ENCODE results near the gene IKZF1. TPM values are rescaled to one million over a fixed set of nuclear protein-coding genes. Genes with fewer than 3 reads are reported as not detected.
"Not testable (repeated sequence)": the region's sequence is repeated elsewhere in the genome, so short reads cannot be mapped to it uniquely, and the experiment has no call there.

Gene IKZF1
- total RNA-seq, 1 donor from 2014 or later = 360 TPM

GRCh38 chr7:50333221-50333651 lies 28.7 kb downstream of the IKZF1 start:
- H3K27ac Mint-ChIP-seq = no peak overlapping the region
- no peak overlapping the region for H3K4me3 Mint-ChIP-seq (ENCODE audit: low read depth)
- peak; percentile 63 for DNase-seq (ENCODE audit: low spot score)
- H3K27me3 Mint-ChIP-seq (ENCODE audit: low read depth) = no peaks in the 10 kb centered on the region
- peaks cover 62% of the 10 kb centered on the region for H3K4me1 Mint-ChIP-seq (ENCODE audit: low read depth)
- intact Hi-C loops (cut with micrococcal nuclease) = loop anchor here (1.0 to 10.0 kb wide), 2 partner anchors 36 to 332 kb away; no protein-coding TSS in a partner anchor
- H3K9me3 Mint-ChIP-seq = no peaks in the 10 kb centered on the region
- H3K36me3 Mint-ChIP-seq (ENCODE audit: low read depth) = peaks cover 61% of the 10 kb centered on the region

GRCh38 chr7:50334341-50334994 lies 30.0 kb downstream of the IKZF1 start:
- Mint-ChIP-seq H3K9me3 (no peaks in the 10 kb centered on the region), H3K36me3 (ENCODE audit: low read depth) (peaks cover 60% of the 10 kb centered on the region), H3K4me1 (ENCODE audit: low read depth) (peaks cover 66% of the 10 kb centered on the region), H3K27ac (no peak overlapping the region), H3K4me3 (ENCODE audit: low read depth) (no peak overlapping the region), H3K27me3 (ENCODE audit: low read depth) (no peaks in the 10 kb centered on the region)
- intact Hi-C loops (cut with micrococcal nuclease) = loop anchor here (10.0 kb wide), 1 partner anchor 330 kb away; no protein-coding TSS in a partner anchor
- DNase-seq (ENCODE audit: low spot score) = no peak

- peaks cover 57% of the 10 kb centered on the region for H3K36me3 Mint-ChIP-seq (ENCODE audit: low read depth)
- no peaks in the 10 kb centered on the region for H3K27me3 Mint-ChIP-seq (ENCODE audit: low read depth)
- no peak overlapping the region for H3K27ac Mint-ChIP-seq
- no peak for DNase-seq (ENCODE audit: low spot score)
- intact Hi-C loops (cut with micrococcal nuclease) = loop anchor here (10.0 kb wide), 1 partner anchor 329 kb away; no protein-coding TSS in a partner anchor
- peaks cover 64% of the 10 kb centered on the region for H3K4me1 Mint-ChIP-seq (ENCODE audit: low read depth)
- no peak overlapping the region for H3K4me3 Mint-ChIP-seq (ENCODE audit: low read depth)
- H3K9me3 Mint-ChIP-seq = no peaks in the 10 kb centered on the region
Observed at GRCh38 chr7:50335230-50335794, 30.8 kb downstream of the IKZF1 start.

GRCh38 chr7:50335795-50336754 lies 31.6 kb downstream of the IKZF1 start:
- peaks cover 54% of the 10 kb centered on the region for H3K36me3 Mint-ChIP-seq (ENCODE audit: low read depth)
- H3K27me3 Mint-ChIP-seq (ENCODE audit: low read depth) = no peaks in the 10 kb centered on the region
- intact Hi-C loops (cut with micrococcal nuclease) = loop anchor here (1.0 to 10.0 kb wide), 4 partner anchors 16 to 329 kb away; no protein-coding TSS in a partner anchor
- H3K27ac Mint-ChIP-seq = no peak overlapping the region
- H3K4me3 Mint-ChIP-seq (ENCODE audit: low read depth) = no peak overlapping the region
- peak; percentile 77 for DNase-seq (ENCODE audit: low spot score)
- H3K9me3 Mint-ChIP-seq = no peaks in the 10 kb centered on the region
- peaks cover 62% of the 10 kb centered on the region for H3K4me1 Mint-ChIP-seq (ENCODE audit: low read depth)

GRCh38 chr7:50336894-50337703 lies 32.6 kb downstream of the IKZF1 start:
- peaks cover 55% of the 10 kb centered on the region for H3K36me3 Mint-ChIP-seq (ENCODE audit: low read depth)
- intact Hi-C loops (cut with micrococcal nuclease) = loop anchor here (1.0 to 10.0 kb wide), 4 partner anchors 15 to 328 kb away; no protein-coding TSS in a partner anchor
- no peak for DNase-seq (ENCODE audit: low spot score)

GRCh38 chr7:50339472-50339871 lies 35.0 kb downstream of the IKZF1 start:
- peaks cover 70% of the 10 kb centered on the region for H3K36me3 Mint-ChIP-seq (ENCODE audit: low read depth)
- H3K27me3 Mint-ChIP-seq (ENCODE audit: low read depth); H3K9me3 Mint-ChIP-seq; H3K27ac Mint-ChIP-seq; DNase-seq (ENCODE audit: low spot score); H3K4me3 Mint-ChIP-seq (ENCODE audit: low read depth): not testable (repeated sequence)
- H3K4me1 Mint-ChIP-seq (ENCODE audit: low read depth) = peaks cover 76% of the 10 kb centered on the region
- intact Hi-C loops (cut with micrococcal nuclease) = loop anchor here (10.0 kb wide), 1 partner anchor 325 kb away; no protein-coding TSS in a partner anchor

More at GRCh38 chr7:50336894-50337703, 32.6 kb downstream of the IKZF1 start:
- no peaks in the 10 kb centered on the region for H3K9me3 Mint-ChIP-seq
- H3K4me1 Mint-ChIP-seq (ENCODE audit: low read depth) = peaks cover 60% of the 10 kb centered on the region
- no peaks in the 10 kb centered on the region for H3K27me3 Mint-ChIP-seq (ENCODE audit: low read depth)
- no peak overlapping the region for H3K4me3 Mint-ChIP-seq (ENCODE audit: low read depth)
- H3K27ac Mint-ChIP-seq = no peak overlapping the region

- peak; percentile 60 for DNase-seq (ENCODE audit: low spot score)
- H3K36me3 Mint-ChIP-seq (ENCODE audit: low read depth) = peaks cover 74% of the 10 kb centered on the region
- intact Hi-C loops (cut with micrococcal nuclease) = loop anchor here (1.0 to 10.0 kb wide), 4 partner anchors 8 to 785 kb away; no protein-coding TSS in a partner anchor
Observed at GRCh38 chr7:50339990-50340500, 35.5 kb downstream of the IKZF1 start.

GRCh38 chr7:50341724-50342123 lies 37.2 kb downstream of the IKZF1 start:
- peak overlapping the region; percentile 70 for H3K4me3 Mint-ChIP-seq (ENCODE audit: low read depth)
- peaks cover 84% of the 10 kb centered on the region for H3K36me3 Mint-ChIP-seq (ENCODE audit: low read depth)
- DNase-seq (ENCODE audit: low spot score) = no peak
- intact Hi-C loops (cut with micrococcal nuclease) = loop anchor here (1.0 to 10.0 kb wide), 3 partner anchors 9 to 783 kb away; no protein-coding TSS in a partner anchor
- H3K9me3 Mint-ChIP-seq = no peaks in the 10 kb centered on the region
- H3K4me1 Mint-ChIP-seq (ENCODE audit: low read depth) = peaks cover 90% of the 10 kb centered on the region
- H3K27me3 Mint-ChIP-seq (ENCODE audit: low read depth) = no peaks in the 10 kb centered on the region
- H3K27ac Mint-ChIP-seq = peak overlapping the region; percentile 92

More at GRCh38 chr7:50339990-50340500, 35.5 kb downstream of the IKZF1 start:
- Mint-ChIP-seq H3K4me1 (ENCODE audit: low read depth) (peaks cover 79% of the 10 kb centered on the region), H3K27ac (no peak overlapping the region), H3K4me3 (ENCODE audit: low read depth) (peak overlapping the region; percentile 56), H3K27me3 (ENCODE audit: low read depth) (no peaks in the 10 kb centered on the region), H3K9me3 (no peaks in the 10 kb centered on the region)

GRCh38 chr7:50342616-50343114 lies 38.1 kb downstream of the IKZF1 start:
- Mint-ChIP-seq H3K27ac (peak overlapping the region; percentile 92), H3K4me3 (ENCODE audit: low read depth) (peak overlapping the region; percentile 70), H3K9me3 (no peaks in the 10 kb centered on the region), H3K4me1 (ENCODE audit: low read depth) (peaks cover 90% of the 10 kb centered on the region), H3K36me3 (ENCODE audit: low read depth) (peaks cover 82% of the 10 kb centered on the region), H3K27me3 (ENCODE audit: low read depth) (no peaks in the 10 kb centered on the region)
- no peak for DNase-seq (ENCODE audit: low spot score)
- intact Hi-C loops (cut with micrococcal nuclease) = loop anchor here (1.0 to 10.0 kb wide), 3 partner anchors 8 to 782 kb away; no protein-coding TSS in a partner anchor

GRCh38 chr7:50346545-50347497 lies 42.3 kb downstream of the IKZF1 start:
- H3K4me3 Mint-ChIP-seq (ENCODE audit: low read depth) = peak overlapping the region; percentile 77
- peak overlapping the region; percentile 91 for H3K27ac Mint-ChIP-seq
- no peaks in the 10 kb centered on the region for H3K27me3 Mint-ChIP-seq (ENCODE audit: low read depth)
- intact Hi-C loops (cut with micrococcal nuclease) = loop anchor here (2.0 to 10.0 kb wide), 2 partner anchors 30 to 778 kb away; no protein-coding TSS in a partner anchor
- peaks cover 96% of the 10 kb centered on the region for H3K4me1 Mint-ChIP-seq (ENCODE audit: low read depth)
- DNase-seq (ENCODE audit: low spot score) = no peak
- H3K9me3 Mint-ChIP-seq = no peaks in the 10 kb centered on the region
- H3K36me3 Mint-ChIP-seq (ENCODE audit: low read depth) = peaks cover 93% of the 10 kb centered on the region
